ENCODE results near the gene KDM3B. TPM values are rescaled to one million over a fixed set of nuclear protein-coding genes. Genes with fewer than 3 reads are reported as not detected.
A peak's percentile ranks its signal among the peaks of the same experiment; 100 is the strongest.

KDM3B gene
- total RNA-seq, 1 donor from 2014 or later = 79.7 TPM

GRCh38 chr5:138402640-138403039, 50.2 kb downstream of the KDM3B start:
- DNase-seq (ENCODE audit: low read depth) = no peak

DNA sequence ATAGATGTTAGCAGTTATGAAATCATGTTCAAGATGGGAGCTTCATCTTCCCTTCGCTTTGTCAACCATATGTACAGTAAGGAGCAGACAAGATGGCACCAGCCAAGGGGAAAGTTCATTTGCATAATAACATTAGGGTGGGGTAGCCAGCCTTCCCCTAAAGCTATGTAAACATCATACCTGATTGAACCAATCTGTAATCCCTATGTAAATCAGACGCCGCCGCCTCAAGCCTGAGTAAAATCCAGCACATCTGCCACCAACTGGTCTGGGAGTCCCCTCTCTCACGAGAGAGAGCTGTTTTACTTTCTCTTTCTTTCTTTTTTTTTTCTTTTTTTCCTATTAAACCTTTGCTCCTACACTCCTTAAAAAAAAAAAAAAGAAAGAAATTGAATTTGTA, 55.5 kb downstream of the KDM3B start:
- DNase-seq (ENCODE audit: low read depth) = no peak

GRCh38 chr5:138410996-138411640, 58.6 kb downstream of the KDM3B start:
- peak; percentile 8 for DNase-seq (ENCODE audit: low read depth)

- DNase-seq (ENCODE audit: low read depth) = no peak
These were observed 66.0 kb downstream of the KDM3B start for GRCh38 chr5:138418444-138418843.

DNA sequence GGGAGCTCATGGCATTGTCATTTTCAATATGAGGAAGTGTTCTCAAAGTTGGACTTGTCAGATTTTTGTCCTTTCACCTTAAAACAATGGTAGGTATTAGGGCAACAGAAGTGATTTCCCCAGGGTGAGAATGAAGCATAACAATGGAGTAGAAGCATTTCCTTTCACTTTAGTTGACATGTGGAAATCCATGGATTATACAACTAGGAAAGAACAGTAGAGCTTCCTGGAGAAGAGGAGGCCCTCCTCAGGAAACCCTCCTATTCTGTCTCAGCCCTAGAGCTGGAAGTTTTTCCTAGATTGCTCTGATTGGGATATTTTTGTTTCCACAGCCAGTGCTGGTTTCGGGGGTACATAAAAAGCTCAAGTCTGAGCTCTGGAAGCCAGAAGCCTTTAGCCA, 72.6 kb downstream of the KDM3B start:
- DNase-seq (ENCODE audit: low read depth) = no peak

GRCh38 chr5:138435943-138436342, 83.5 kb downstream of the KDM3B start:
- DNase-seq (ENCODE audit: low read depth) = no peak

DNA sequence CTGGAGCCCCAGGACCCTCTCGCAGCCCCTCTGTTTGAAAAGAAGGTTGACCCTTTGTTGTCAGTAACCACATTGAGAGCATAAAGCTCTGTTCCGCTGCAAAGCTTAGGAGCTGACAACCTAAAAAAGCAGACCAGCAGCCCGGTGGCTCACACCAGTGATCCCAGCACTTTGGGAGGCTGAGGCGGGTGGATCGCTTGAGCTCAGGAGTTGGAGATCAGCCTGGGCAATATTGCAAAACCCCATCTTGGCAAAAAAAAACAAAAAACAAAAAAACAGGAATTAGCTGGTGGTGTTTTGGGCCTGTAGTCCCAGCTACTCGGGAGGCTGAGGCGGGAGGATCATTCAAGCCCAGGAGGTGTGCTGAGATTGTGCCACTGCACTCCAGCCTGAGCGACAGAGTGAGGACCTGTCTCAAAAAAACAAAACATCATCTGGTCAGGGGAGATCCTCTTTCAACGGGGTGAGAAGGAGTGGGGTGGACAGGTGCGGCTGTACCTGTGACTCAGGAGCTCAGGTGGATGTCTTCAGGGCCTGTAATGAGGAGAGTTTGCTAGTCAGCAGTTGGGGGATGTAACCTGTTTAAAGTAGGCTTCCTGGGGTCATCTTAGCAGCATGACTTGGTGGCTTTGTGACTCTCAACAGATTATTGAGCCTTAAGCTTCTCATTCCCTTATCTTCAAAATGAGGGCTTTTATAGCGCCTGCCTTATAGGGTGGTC, 85.7 kb downstream of the KDM3B start:
- no peak for DNase-seq (ENCODE audit: low read depth)

GRCh38 chr5:138438724-138439476, 86.4 kb downstream of the KDM3B start, which contains the start of gene REEP2:
TSS of gene REEP2 (plus strand) at chr5:138439057. CDS start at chr5:138439209, 152 bp downstream.
- peak; percentile 13 for DNase-seq (ENCODE audit: low read depth)

- no peak for DNase-seq (ENCODE audit: low read depth)
These were observed 87.1 kb downstream of the KDM3B start for GRCh38 chr5:138439477-138440158.

GRCh38 chr5:138440159-138441073, 87.9 kb downstream of the KDM3B start:
- DNase-seq (ENCODE audit: low read depth) = no peak

DNA sequence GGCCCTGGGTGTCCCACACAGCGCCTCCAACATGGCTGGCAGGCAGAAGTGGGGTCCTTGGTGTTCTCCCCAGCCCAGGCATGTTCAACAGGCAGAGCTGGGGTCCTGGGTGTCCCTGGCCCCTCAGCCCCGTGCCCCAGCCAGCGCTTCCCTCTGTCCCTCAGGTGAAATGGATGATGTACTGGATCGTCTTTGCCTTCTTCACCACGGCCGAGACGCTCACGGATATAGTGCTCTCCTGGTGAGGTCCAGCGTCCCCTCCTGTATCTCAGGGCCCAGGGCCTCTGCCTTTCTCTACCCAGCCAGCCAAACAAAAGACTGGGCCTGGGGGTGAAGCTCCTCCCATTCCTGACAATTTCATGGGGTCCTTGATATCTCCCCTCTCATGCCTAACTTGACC, 88.7 kb downstream of the KDM3B start:
- no peak for DNase-seq (ENCODE audit: low read depth)

- DNase-seq (ENCODE audit: low read depth) = no peak
These were observed 91.7 kb downstream of the KDM3B start for GRCh38 chr5:138444078-138444773.

- DNase-seq (ENCODE audit: low read depth) = no peak
These were observed 92.5 kb downstream of the KDM3B start for GRCh38 chr5:138444774-138445546.

- DNase-seq (ENCODE audit: low read depth) = no peak
These were observed 93.2 kb downstream of the KDM3B start for GRCh38 chr5:138445547-138446271.

GRCh38 chr5:138448070-138448469, 95.6 kb downstream of the KDM3B start:
- no peak for DNase-seq (ENCODE audit: low read depth)

- DNase-seq (ENCODE audit: low read depth) = no peak
These were observed 96.3 kb downstream of the KDM3B start for GRCh38 chr5:138448481-138449398.

DNA sequence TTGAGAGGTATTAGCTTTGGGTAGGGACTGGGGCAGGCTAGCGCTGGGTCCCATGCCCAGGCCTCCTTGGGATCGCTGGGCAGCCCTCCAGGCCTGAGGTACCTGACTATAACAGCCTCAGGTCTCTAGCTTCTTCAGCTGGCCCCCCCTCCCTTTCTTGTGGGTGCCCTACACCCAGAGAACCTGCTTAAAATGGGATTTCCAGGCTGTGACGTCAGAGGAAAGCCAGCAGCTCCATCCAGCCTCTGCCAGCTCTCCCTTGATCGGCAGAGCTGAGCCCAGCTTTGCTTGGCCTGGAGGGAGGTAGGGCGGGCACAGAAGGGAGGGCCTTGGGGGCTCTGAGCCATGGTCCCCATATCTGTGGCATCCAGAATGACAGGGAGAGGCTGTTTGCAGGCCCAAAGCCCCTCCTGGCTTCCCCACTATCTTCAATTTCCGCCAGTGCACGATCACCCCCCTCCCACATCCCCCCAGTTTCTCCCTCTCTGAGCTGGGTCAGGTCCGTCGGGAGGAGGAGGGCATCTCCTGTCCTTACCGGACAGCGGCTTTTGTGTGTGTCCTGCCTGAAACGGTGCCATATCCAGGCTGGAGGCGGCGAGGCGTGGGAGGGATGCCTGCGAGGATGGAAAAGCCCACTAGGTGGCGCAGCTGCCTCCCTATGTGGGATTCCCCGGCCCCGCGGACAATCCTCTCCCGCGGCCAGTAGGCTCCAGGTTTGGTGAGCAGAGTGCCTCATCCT, 97.2 kb downstream of the KDM3B start:
- peak; percentile 47 for DNase-seq (ENCODE audit: low read depth)
